Endothelial cell of umbilical vein (primary cell): Measurements from ENCODE around the gene FTO. TPM values are rescaled to one million over a fixed set of nuclear protein-coding genes. Genes with fewer than 3 reads are reported as not detected.

Source experiments
- BruUV-seq: library from RNA; stranded (reverse); fragments of 400-500 nt; replicated peaks from 2 replicates; lab custom pipeline; 2021; lab: Mats Ljungman, UMichigan
- CTCF ChIA-PET: fragments of 300-600, 350-600 bp; sonication (Branson Sonifier 250); formaldehyde crosslinking; loops from one replicate; lab custom pipeline; 2021; ENCODE audit warnings: antibody characterized with exemption, inconsistent platforms; lab: Charles Lee
- POLR2A ChIA-PET: fragments of 300-600, 350-600 bp; sonication (Branson Sonifier 250); formaldehyde crosslinking; loops from one replicate; lab custom pipeline; 2021; ENCODE audit warnings: antibody characterized with exemption, inconsistent platforms; lab: Charles Lee
- DNase-seq: peaks from one replicate; pipeline ENCODE4 v3.0.0-alpha.2; 2011; ENCODE audit warnings: low read depth, low spot score
- FAIRE-seq: peaks from 2 replicates; lab custom pipeline; 2011; peaks lifted over from hg19 to GRCh38; lab: Jason Lieb, UNC
- H2AFZ ChIP-seq: 2 replicates; pipeline ENCODE4 v1.6.0; 2012; ENCODE audit warnings: low read depth, low read length, control low read depth, inconsistent platforms
- H3K27ac ChIP-seq: 2 replicates; pipeline ENCODE4 v1.5.1; 2011; ENCODE audit warnings: low read depth, mild to moderate bottlenecking, control low read depth, low read length, moderate library complexity; ENCODE audit not compliant: insufficient read depth
- H3K27me3 ChIP-seq, 2 experiments: 2 replicates each; pipeline versions ENCODE4 v1.6.0 to v1.6.1; 2011; ENCODE audit warnings: low read length in 2 of 2, mixed read lengths in 1 of 2; ENCODE audit not compliant: control insufficient read depth in 2 of 2, insufficient read depth in 2 of 2
- H3K36me3 ChIP-seq, 2 experiments: 2 replicates in 1 of 2; 3 replicates in 1 of 2; pipeline ENCODE4 v1.5.1; 2011; ENCODE audit warnings: low read length in 2 of 2, mild to moderate bottlenecking in 1 of 2, moderate library complexity in 1 of 2; ENCODE audit not compliant: control insufficient read depth in 2 of 2, insufficient read depth in 2 of 2; ENCODE audit errors: extremely low read depth in 1 of 2
- H3K4me1 ChIP-seq: 3 replicates; pipeline ENCODE4 v1.5.1; 2011; ENCODE audit warnings: mild to moderate bottlenecking, low read length; ENCODE audit not compliant: control insufficient read depth, insufficient read depth; ENCODE audit errors: extremely low read depth
- H3K4me2 ChIP-seq: 2 replicates; pipeline ENCODE4 v1.6.1; 2011; ENCODE audit warnings: low read length, control low read depth, mixed read lengths; ENCODE audit not compliant: insufficient read depth
- H3K4me3 ChIP-seq, 3 experiments: fragments of 200-600 bp in 1 of 3; sonication (generic), shearing (Covaris generic) in 1 of 3; replicated peaks in 1 of 3; 2 replicates each; pipeline ENCODE4 v1.5.1; 2011 to 2016; ENCODE audit warnings: control low read depth in 3 of 3, low read length in 3 of 3, mild to moderate bottlenecking in 2 of 3, inconsistent platforms in 1 of 3, low read depth in 1 of 3, moderate library complexity in 1 of 3; ENCODE audit not compliant: insufficient read depth in 1 of 3
- H3K79me2 ChIP-seq: 2 replicates; pipeline ENCODE4 v1.6.0; 2012; ENCODE audit warnings: low read length, inconsistent platforms; ENCODE audit not compliant: control insufficient read depth, insufficient read depth
- H3K9ac ChIP-seq: replicated peaks from 2 replicates; pipeline ENCODE3; 2011; ENCODE audit warnings: low read length, control low read depth; ENCODE audit not compliant: insufficient read depth; ENCODE audit errors: extremely low read depth
- H3K9me1 ChIP-seq: replicated peaks from 3 replicates; pipeline ENCODE4 v1.6.0; 2011; ENCODE audit warnings: mild to moderate bottlenecking, low read length; ENCODE audit not compliant: control insufficient read depth, insufficient read depth; ENCODE audit errors: extremely low read depth
- H3K9me3 ChIP-seq: replicated peaks from 2 replicates; pipeline ENCODE4 v1.5.1; 2012; ENCODE audit warnings: low read length, inconsistent platforms; ENCODE audit not compliant: control insufficient read depth, insufficient read depth
- H4K20me1 ChIP-seq: replicated peaks from 2 replicates; pipeline ENCODE3; 2011; ENCODE audit warnings: mild to moderate bottlenecking, low read length; ENCODE audit not compliant: control insufficient read depth, insufficient read depth; ENCODE audit errors: extremely low read depth
- CTCF ChIP-seq, 2 donors: IDR thresholded peaks; 1 replicate in 1 of 2; 2 replicates in 1 of 2; pipeline ENCODE4 v1.5.1; 2011; ENCODE audit warnings: low read length in 2 of 2, mild to moderate bottlenecking in 2 of 2, moderate library complexity in 2 of 2, control low read depth in 1 of 2, inconsistent platforms in 1 of 2, low read depth in 1 of 2; ENCODE audit not compliant: insufficient read depth in 1 of 2; ENCODE audit errors: extremely low read depth in 1 of 2
- EZH2 ChIP-seq: IDR thresholded peaks from 2 replicates; pipeline ENCODE4 v1.6.1; 2012; ENCODE audit warnings: borderline replicate concordance, low read depth, mild to moderate bottlenecking, moderate library complexity, low read length, inconsistent platforms; ENCODE audit not compliant: severe bottlenecking
- FOS ChIP-seq: IDR thresholded peaks from 2 replicates; pipeline ENCODE4 v1.6.1; 2011; ENCODE audit warnings: mild to moderate bottlenecking, low read length, moderate library complexity, borderline replicate concordance; ENCODE audit not compliant: insufficient read depth
- GATA2 ChIP-seq: IDR thresholded peaks from 2 replicates; pipeline ENCODE4 v1.7.0; 2011; ENCODE audit warnings: low read depth, mild to moderate bottlenecking, moderate library complexity, mixed read lengths, low read length; ENCODE audit not compliant: insufficient read length, insufficient read depth
- JUN ChIP-seq: IDR thresholded peaks from 2 replicates; pipeline ENCODE4 v1.6.1; 2011; ENCODE audit warnings: borderline replicate concordance, low read depth; ENCODE audit not compliant: insufficient read length, insufficient read depth
- MYC ChIP-seq: IDR thresholded peaks from one replicate; pipeline ENCODE4 v1.6.1; 2011; ENCODE audit warnings: mild to moderate bottlenecking, low read depth, low read length
- POLR2A ChIP-seq: IDR thresholded peaks from 2 replicates; pipeline ENCODE4 v1.6.1; 2012; ENCODE audit warnings: low read depth, mild to moderate bottlenecking, control low read depth, low read length
- POLR2AphosphoS5 ChIP-seq: IDR thresholded peaks from 2 replicates; pipeline ENCODE4 v1.6.1; 2012; ENCODE audit warnings: low read depth, mild to moderate bottlenecking, control low read depth, low read length, moderate library complexity; ENCODE audit not compliant: insufficient read depth
- dilution Hi-C: fragments of 300-500 bp; cut with MboI; formaldehyde crosslinking; loops from one replicate; pipeline ENCODE4 v1.15.0; 2019; ENCODE audit warnings: low sequenced_read_pairs; ENCODE audit not compliant: extremely low pct_ligation_motif_present
- intact Hi-C: fragments of 100-400 bp; cut with micrococcal nuclease; formaldehyde crosslinking; loops from one replicate; pipeline ENCODE4 v1.10.0; 2022
- polyA plus RNA-seq, 4 experiments: library from polyadenylated mRNA; depleted of rRNA in 3 of 4; stranded (reverse) in 3 of 4; unstranded in 1 of 4; fragments of >200 nt; gene quantifications; 2 replicates each; pipeline versions ENCODE4 v1.2.1 to v1.2.3, GENCODE V29; 2011 to 2012; ENCODE audit warnings: missing spikeins in 1 of 4
- total RNA-seq: library from RNA; stranded (reverse); gene quantifications from 2 replicates; pipeline ENCODE4 v1.2.3, GENCODE V29; 2021
- TF ChIP-seq, protein P1 (sequence below): IDR thresholded peaks from 2 replicates; pipeline ENCODE4 v1.6.1; 2011; ENCODE audit not compliant: insufficient read depth, insufficient read length

The FTO gene
- total and polyA plus RNA-seq, 2 donors (not counting 3 experiments of a cell fraction or from before 2014, with no cell fraction given): 48.6 to 87.1 TPM

DNA sequence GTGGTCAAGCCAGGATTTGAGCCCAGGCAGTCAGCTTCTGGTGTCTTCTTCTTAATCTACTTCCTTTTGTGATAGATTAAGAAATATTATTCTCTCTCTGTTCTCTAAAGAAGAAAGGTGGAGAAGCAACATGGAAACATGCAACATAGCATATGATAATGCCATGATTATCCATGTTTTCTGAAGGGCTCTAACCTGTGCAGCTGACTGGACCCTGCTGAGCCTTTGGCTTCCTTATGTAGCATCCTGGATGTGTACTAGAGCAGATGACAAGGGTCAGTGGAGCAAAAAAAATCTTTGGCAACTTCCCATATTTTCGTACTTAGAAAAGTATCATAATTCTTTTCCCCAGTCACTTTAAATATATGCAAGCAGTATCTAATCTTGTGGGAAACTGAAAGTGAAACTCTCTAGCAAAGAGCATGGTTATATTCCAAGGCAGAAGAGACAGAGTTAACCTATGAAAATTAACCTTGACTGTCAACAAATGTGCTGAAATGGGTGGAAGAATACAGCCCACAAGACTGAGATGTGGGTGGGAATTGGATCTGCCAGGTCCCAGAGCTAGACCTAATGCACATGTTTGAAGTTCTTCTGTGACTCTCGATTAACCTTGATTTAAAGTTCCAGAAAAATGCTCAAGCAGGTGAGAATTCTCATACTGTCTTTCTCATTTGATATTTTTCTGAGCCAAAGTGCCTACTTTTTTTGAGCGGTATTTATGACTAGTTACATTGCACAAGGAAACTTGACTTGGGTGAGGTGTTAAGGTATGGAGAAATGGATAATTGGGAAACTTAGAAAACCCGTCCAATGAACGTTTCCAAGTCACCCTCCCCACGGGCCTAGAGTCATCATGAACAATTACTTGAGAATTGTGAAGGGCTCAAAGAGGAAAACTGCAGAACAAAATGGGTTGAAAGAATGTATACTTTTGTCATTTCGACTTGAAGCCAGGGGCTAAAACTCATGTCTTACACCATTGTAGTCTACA, 248.6 kb downstream of the FTO start:
- ChIA-PET CTCF (no interaction called here), POLR2A (no interaction called here)
- FAIRE-seq: no peak
- no peak overlapping the region for H3K9ac ChIP-seq
- no peaks in the 10 kb centered on the region for H3K9me3 ChIP-seq
- no peaks in the 10 kb centered on the region for H3K9me1 ChIP-seq
- H3K36me3 ChIP-seq: no peaks in the 10 kb centered on the region
- dilution Hi-C loops (no loop called here), intact Hi-C loops (no loop called here)
- H2AFZ ChIP-seq: no peak overlapping the region
- no peaks in the 10 kb centered on the region for H3K27me3 ChIP-seq
- no peaks in the 10 kb centered on the region for H4K20me1 ChIP-seq
- no peak overlapping the region for H3K27ac ChIP-seq
- DNase-seq: peak; percentile 5
- no peak for TF ChIP-seq EZH2
- no peaks in the 10 kb centered on the region for H3K79me2 ChIP-seq
- BruUV-seq: no TSS peak
- H3K4me1 ChIP-seq: no peaks in the 10 kb centered on the region
- no peak overlapping the region for H3K4me3 ChIP-seq
- no peak overlapping the region for H3K4me2 ChIP-seq

DNA sequence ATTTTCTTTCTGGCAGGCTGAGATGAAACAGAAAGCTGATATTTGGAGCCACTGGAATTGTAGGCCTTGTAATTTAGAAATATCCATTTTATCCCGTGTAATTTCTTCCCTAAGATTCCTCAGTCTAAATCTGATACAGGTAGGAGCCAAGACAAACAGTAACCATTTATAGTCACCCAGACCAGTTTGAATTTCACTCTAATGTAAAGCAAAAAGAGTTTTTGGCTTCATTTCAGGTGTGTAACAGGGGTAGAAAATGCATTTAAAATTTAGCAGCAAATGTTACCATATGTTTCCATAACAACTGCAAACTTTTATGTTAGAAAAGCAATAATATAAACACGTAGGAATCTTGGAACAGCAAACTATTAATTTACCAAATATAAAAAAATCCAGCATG, 249.4 kb downstream of the FTO start:
- Histone ChIP-seq H3K4me3 (no peak overlapping the region), H3K4me2 (no peak overlapping the region), H3K9me3 (no peaks in the 10 kb centered on the region), H4K20me1 (no peaks in the 10 kb centered on the region), H3K79me2 (no peaks in the 10 kb centered on the region), H3K27me3 (no peaks in the 10 kb centered on the region), H3K27ac (no peak overlapping the region), H3K9ac (no peak overlapping the region), H3K9me1 (no peaks in the 10 kb centered on the region), H3K36me3 (no peaks in the 10 kb centered on the region), H2AFZ (no peak overlapping the region), H3K4me1 (no peaks in the 10 kb centered on the region)
- no peak for DNase-seq
- no peak for FAIRE-seq
- no TSS peak for BruUV-seq
- TF ChIP-seq EZH2 (no peak), MYC (no peak), CTCF (IDR thresholded peaks at IDR 0.05; ENCODE audit: extremely low read depth in 1 of 2, insufficient read depth in 1 of 2, low read depth in 1 of 2, low read length in 2 of 2) (no peak), POLR2AphosphoS5 (no peak), FOS (no peak), JUN (no peak), POLR2A (no peak), GATA2 (no peak)
- TF ChIP-seq, protein P1, sequence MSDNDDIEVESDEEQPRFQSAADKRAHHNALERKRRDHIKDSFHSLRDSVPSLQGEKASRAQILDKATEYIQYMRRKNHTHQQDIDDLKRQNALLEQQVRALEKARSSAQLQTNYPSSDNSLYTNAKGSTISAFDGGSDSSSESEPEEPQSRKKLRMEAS: no peak
- CTCF ChIA-PET: no interaction called here
- POLR2A ChIA-PET: no interaction called here
- dilution Hi-C loops: no loop called here
- intact Hi-C loops: no loop called here
